Eye (tissue), 1 donor: ENCODE data around the gene CHL1.

Experiments used
- DNase-seq: peaks from one replicate; pipeline ENCODE4 v3.0.0-alpha.2; 2015

The CHL1 gene

DNA sequence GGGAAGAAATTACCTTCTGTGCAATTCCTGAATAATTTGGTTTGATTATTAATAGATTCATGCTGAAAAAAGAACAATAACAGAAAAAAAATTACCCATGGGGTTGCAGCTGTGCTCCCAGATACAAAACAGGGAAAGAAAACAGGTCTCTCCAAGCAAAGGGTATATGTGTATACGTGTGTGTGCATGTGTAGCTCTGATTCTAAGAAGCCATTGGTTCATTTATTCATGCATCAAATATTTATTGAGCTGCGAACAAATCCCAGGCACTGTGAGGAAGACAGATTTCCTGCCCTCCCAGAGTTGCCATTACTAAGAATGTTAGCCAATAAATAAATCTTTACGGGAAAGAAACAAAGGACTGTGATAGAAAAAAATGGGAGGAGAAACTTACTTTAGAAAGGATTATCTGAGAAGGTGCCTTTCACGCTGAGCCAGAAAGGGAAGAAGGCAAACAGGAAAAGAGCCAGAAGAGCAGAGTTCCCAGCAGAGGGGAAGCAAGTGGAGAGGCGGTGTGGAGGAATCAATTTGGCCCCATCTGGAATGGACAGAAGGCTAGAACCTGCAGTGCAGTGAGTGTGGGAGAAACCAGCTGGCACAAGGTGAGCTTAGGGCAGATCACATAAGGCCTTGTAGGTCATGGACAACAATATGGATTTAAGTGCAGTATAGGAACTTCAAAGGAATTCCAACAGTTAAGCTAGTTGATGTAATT, 20.7 kb downstream of the CHL1 start:
- DNase-seq: no peak

DNA sequence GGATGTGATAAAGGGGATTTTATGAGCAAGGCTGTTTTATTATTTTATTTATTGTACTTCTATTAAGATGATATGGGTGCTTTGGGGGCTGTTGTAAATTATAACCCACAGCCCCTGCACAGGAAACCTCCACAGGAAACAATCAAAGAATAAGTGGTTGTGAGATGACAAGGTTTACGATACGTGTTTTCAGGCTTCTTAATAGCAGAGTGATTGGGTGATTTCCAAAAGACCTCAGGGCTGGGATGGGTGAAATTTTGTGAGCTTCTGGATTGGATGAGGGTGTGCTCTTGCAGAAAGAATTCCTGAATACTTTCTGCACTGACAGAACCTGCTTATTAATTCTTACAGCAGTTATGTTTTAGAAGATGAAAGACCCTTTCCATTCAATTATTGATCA, 21.4 kb downstream of the CHL1 start:
- DNase-seq: no peak

DNA sequence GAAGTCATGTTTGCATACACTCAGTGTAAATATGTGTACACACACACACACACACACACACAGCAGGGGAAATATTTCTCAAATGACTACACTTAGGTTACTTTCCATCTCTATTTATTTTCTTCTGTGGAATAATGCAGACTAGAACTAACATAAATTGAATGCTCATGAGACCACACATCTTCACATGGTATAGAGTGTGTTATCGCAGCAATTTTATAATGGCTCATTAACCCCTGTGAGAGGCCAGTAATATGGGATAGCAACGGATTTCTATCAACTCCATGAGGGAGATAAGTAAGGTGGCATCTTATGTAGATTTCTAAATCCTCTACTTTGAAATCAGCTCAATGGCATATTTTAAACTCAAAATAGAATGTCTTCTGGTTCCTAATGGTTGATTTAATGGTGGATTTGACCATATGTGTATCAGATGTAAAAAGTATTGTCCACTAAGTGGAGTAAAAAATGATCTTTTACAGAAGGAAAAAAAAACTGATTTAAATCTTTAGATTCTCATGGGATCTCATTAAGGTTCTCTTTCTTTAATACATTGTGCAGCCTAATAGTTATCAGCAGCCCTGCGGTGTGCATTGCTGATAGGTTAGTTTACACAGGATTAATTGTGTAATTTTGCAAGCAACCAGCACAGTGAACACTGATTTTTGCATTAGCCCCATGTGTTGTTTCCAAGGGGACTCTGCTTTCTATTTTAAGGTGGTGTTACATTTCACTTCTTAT, 32.0 kb downstream of the CHL1 start:
- DNase-seq: peak; percentile 44

DNA sequence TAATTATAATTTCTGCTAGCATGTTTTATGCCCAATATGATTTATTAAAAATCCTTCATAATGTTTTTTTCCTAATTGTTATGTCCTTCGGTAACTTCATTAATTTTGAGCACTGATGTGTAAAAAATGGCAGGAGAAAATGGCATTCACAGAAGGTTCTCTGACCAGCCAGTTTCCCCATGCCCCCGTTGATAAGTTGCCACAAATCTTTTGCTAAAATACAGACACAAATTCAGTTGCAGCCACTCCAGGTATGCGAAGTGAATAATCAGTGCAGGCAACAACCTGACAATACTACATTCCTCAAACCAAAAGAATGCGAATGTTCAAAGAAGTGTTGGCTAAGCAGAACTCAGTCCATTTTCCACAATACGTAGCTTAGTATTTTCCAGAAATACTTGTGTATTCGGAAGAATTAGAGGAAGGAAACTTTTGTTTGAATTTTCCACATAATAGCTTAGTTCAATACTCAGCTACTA, 32.7 kb downstream of the CHL1 start:
- DNase-seq: peak; percentile 78

DNA sequence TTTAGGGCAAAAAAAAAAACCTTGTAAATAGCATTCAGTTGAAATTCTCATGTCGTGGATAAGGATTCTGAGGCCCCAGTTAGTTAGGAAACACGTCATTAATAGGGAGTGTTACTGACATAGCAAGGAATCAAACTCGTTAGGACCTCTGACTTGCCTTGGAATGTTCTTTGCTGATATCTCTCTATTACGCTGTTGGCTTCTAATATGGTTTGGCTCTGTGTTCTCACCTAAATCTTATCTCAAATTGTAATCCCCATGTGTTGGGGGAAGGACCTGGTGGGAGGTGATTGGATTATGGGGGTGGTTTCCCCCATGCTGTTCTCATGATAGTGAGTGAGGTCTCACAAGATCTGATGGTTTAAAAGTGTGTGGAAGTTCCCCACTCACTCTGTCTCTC, 40.3 kb downstream of the CHL1 start:
- no peak for DNase-seq

DNA sequence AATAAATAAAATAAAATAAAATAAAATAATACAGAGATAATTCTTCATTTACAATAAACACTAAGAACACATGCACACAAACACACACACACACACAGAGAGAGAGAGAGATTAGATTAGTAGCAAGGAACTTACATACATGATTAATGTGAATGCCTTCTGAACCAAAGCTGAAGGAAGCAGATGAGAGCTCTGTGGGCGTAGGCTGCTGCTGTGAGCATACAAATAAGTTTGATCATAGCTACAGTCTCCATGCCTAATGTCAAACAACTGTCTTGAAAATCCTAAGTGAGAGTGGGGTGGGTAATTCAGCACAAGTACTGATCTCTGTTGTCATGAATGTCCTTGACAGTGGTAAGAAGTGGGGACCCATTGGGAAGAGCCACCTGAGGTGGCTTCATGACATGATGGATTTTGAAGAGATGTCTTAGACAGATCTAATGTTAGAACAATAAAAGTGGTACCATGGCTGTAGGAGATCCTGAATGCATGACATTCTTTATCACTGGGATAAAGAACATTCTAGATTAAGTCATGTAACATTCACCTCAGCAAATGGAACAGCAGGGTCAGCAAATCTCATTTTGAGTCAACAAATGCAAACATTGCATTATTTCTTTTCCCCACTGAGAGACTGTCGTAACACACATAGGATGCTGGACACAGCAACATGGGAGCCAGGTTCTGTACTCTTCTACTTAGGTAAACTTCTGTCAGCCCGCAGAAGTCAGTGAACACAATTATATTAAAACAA, 46.2 kb downstream of the CHL1 start:
- no peak for DNase-seq

DNA sequence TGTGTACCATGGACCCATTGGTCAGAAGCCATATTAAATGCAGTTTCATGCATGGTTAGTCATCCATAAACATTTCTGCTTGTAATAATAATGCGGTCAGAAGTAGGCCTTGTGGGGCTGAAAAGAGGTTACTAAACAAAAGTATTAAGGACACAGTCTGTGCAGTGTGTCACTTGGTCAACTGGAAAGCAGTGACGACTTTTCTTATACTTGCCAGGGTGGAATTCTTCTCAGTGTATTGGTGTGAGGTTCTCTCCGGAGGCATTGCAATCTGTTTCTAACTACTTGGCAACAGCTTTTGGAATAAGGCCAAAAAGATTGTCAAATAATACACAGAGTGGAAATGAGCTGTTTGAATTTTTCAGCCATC, 46.8 kb downstream of the CHL1 start:
- peak; percentile 50 for DNase-seq

DNA sequence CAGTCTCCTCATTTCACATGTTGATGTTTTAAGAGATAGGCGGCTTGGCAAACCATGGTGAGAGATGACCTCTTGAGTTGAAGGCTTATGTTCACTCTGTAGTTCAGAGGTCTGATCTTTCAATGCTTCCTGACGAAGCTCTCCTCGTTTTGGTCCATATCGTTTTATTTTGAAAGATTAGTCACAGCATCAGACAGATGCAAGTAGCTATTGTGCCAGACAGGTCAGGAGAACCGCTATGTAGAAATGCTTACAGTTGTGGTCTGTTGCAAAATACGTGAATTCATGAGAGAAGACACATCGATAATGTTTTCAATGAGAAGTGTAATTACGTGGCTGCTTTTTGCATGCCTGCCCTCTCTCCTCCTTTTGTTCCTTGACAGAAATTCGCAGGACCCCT, 47.5 kb downstream of the CHL1 start:
- no peak for DNase-seq

DNA sequence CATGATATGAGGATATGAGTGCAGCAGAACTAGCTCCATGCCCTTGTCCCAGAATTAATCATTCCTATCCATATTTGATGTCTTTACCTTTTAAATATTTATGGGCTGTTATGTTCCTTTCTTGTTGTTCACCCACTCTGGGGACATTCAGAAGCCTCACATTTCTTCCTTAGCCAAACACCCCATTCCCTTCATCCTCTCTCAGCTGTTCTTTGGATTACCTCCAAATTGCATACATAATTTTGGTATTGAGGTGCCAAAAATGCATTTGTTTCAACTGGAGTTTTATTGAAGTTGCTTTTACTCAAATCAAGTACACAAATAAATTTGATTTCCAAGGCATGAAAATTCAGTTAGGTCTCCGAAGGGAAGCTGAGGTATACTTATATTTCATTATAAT, 51.4 kb downstream of the CHL1 start:
- no peak for DNase-seq

DNA sequence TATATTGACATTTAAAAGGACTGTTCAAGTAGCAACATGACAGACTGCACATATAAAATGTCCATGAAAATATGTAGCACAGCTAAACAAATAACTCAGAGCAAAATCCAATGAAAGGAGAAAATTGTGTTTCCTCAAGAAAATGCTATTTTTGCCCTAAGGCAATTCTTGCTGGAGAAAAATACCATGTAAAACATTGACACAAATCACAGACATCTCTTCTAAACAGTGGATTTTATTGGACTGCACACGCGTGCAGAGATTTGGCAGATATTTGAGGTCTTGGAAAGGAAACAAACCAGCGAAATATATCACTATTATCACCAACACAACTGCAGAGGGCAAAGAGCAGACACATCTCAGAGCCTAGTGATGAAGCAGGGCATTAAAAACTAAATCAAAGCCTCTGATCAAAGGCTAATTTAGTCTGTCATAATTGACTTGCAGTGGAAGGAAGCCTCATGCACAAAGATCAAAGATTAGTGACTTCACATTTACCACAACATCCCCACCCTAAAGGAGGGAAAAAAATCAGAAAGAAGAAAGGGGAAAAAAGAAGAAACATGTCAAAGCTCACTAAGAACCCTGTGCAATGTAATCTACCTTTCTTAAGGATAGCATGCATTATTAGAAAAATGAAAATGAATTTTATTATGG, 52.4 kb downstream of the CHL1 start:
- peak; percentile 23 for DNase-seq

DNA sequence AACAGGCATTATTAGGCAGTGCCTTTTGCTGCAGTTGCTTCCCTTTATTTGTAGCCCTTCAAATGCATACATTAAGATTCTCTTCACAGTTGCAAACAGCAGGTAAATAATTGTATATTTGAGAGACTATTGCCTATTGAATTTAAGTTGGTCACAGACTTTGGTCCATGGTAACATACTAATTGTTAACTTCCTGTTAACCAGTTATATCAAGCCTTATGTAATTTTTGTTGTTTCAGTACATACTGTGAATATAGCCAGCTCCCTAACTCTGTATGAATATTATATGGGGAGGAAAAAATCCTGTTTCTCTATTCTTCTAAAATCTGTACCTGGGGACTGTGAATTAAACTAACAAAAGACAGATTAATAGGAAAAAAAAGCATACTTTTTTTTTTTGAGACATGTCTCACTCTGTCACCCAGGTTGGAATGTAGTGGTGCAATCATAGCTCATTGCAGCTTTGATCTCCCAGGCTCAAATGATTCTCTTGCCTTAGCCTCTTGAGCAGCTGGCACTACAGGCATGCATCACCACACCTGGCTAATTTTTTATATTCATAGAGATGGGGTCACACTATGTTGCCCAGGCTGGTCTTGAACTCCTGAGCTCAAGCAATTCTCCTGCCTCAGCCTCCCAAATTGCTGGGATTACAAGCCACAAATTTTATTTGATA, 53.2 kb downstream of the CHL1 start:
- no peak for DNase-seq

DNA sequence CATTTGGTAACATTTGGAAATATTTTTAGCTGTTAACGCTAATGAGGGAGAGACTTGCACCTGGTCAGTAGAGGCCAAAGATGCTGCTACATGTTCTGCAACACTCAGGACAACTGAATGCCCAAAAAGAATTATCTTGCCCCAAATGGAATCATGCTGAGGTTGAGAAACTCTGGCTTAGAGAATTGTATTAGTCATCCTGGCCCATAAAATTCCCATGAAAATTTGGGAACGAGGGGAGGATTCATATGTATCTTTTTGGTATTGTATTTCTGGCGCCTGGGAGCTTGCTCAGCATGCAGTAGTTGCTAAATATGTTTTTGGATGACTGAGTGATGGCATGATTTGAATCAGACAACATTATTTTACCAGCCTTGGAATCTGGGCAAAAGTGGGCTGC, 59.9 kb downstream of the CHL1 start:
- no peak for DNase-seq

DNA sequence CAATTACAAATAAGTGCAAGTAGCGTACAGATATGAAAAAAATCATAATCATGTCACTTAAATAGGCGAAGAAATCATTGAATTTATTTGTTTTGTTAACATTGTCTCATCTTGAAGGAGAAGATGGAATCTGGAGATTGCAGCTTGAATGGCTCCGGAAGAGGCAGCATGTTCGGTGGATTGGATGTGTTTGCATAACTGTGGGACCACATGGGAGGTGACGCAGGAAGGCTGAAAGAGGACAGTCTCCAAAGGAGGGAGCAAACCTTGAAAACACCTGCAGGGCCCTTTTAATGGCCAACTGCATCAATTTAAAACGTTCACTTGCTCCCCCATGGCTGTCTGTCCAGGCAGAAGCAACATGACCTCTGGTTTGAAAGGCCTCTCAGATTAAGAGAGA, 61.3 kb downstream of the CHL1 start:
- no peak for DNase-seq

DNA sequence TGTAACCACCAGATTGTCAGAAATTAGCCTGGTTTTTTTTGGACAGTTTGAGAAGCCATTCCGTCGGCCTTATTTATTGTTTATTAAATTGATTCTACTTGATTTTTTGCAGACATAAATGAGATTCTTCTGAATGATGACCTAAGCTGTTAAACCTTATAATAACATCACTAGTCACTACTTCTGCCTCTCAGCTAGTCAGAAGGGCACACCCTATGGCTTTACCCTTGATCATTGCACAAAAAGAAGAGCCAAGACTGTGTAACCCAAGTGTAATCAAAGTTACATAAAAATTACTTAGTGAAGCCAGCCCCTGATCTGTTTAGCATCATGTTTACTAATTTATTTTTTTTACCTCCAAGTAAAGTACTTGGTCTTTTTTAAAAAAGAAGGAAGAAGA, 64.3 kb downstream of the CHL1 start:
- no peak for DNase-seq

DNA sequence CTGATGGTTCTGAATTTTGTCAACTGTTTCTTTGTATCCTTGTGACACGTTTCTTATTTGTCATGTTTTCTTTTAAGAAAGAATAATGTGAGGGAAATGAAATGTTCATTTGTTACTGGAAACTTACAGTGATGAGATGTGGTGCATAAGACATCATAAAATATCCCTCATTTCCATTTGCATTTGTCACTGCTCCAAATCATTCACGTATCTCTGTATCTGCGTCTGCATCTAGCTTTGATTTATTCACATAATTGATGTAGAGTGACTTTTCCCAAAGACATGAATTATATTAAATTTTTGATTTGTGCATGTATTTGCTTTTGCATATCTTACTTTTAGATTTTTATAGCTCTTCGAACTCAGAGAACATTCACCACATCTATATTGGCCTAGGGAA, 66.8 kb downstream of the CHL1 start:
- DNase-seq: no peak

DNA sequence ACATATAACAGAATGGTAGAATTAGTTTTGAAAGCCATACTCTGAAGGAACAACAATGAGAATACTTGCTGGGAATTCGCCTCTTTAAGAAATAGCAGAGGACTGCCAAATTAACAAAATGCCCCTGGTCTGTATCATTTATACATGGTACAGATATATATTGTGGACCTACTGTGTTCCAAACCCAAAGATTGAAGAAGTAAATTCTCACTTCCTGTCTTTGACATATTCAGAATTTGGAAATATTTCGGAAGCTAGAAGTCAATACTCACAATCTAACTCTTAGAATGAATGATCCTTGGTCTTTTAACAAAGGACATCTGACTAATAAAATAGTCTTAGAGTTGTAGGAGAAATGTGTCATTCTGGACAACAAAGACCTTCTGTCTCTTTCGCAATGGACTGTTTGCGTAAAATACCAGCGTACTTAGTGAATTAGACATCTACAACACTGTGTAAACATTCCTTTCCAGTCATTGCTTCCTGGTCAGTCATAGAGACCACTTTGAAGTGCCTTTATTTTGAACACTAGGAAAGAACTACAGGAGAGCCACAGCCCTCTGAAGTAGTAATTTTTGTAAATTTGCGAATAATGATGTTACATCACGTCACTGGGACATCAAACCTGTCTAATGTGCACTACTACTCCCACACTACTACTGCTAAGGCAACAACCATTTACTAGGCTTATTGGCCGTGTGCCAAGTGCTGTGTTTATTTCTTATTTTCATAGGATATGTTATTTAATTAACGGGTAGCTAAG, 68.0 kb downstream of the CHL1 start:
- no peak for DNase-seq

DNA sequence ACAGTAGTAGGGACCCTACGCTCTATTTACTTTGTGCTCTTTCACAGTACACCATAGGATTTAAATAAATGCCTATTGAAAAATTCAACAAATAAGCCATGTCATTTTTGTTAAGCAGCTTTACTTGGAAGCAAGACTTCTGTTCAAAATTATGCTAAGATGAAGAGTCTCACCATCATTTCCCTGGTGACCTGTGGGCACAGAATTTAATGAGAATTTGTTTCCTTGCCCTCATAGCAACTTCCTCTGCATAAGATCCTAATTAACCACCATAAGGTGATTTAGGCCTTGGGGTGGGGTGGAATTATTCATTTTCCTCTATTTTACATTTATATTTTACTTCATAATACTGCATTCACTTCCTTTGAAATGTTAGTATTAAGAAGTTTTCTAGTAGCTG, 70.5 kb downstream of the CHL1 start:
- no peak for DNase-seq

DNA sequence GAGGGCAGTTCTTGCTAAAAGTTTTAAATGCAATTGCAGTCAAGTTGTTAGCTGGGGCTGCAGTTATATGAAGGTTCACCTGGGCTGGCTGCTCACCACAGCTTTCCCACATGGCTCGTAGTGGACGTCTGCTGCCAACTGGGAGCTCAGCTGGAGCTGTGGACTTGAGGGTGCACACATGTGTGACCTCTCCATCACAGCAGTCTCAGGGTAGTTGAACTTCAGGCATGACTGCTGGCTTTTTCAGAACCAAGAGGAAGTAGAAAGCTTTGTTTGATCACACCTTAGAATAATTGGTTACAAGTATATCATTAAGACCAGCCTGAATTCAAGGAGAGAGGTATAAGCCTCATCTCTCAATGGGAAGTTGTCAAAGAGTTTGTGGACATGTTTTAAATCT, 74.1 kb downstream of the CHL1 start:
- no peak for DNase-seq

DNA sequence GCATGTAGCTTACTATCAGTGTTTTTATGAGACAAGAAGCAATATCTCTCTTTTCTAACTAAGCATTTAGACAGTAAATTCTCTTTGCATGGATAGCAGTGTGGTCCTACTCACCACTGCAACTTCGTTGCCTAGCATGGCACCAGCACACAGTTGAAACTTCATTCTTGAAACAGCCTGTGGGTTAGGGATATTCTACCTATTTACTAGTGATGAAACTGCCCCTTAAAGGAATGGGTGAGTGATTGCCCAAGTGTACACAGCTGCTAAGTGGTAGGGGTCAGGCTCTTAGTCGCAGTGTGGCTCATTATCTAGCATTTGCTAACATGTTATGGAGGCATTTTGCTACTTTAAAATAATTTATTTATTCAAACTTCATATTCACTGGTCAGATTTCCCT, 78.4 kb downstream of the CHL1 start:
- no peak for DNase-seq

DNA sequence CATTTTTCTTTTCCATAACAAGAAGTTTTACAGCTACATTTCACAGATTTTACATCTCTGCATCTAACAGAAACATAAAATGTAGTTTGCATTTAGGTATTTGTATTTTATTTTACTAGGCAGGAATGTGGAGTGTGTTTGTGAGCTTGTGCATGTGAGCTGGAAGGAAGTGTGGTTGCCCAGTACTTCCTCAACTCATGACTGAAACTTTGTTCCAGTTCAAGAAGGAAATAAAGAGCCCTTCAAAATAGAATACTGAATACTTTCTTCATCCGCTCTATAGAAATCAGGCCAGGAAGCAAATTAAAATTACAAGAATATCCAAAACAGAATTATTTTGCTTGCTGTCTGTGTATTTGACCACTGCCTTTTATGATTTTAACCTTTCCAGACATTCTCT, 81.3 kb downstream of the CHL1 start:
- DNase-seq: no peak

DNA sequence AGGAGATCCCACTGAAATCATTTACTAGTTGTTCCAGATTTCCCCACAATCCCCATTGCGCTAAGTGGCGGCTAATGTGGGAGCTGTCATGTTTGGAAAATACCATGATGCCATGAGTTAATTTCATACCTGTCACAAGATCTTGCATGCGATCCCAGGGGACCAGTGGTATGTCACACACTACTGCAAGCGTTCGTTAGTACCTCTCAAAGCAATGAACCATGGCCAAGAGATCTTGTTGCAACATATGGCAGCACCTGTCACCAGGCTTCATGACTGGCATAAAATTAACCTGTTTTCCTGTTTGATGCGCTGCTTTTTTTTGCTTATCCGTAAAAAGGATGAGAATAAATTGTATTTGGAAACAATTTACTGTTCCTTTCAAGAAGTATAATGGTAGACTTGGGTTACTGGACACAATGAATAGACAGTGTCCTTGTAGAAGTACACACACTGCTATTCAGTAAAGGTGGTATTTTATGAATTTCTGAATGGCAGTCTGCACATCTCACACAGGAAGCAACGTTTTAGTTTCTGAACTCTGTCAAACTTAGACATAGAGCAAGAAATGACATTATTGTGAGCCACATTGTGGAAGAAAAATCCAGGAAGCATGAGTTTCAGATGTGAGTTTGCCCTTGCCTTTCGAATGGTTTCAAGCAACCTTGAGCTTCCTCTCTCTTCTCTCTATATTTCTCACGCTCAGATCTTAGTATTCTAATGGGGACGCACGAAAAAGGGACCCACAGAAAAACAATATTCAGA, 81.9 kb downstream of the CHL1 start:
- DNase-seq: peak; percentile 52
